NCI-H2029 (cell line): Measurements from ENCODE around the gene ZNF365.
"Not testable (repeated sequence)": the region's sequence is repeated elsewhere in the genome, so short reads cannot be mapped to it uniquely, and the experiment has no call there.

ENCODE experiments used
- DNase-seq: peaks from one replicate; lab custom pipeline; 2025; lab: John Stamatoyannopoulos, UW

Gene ZNF365, protein sequence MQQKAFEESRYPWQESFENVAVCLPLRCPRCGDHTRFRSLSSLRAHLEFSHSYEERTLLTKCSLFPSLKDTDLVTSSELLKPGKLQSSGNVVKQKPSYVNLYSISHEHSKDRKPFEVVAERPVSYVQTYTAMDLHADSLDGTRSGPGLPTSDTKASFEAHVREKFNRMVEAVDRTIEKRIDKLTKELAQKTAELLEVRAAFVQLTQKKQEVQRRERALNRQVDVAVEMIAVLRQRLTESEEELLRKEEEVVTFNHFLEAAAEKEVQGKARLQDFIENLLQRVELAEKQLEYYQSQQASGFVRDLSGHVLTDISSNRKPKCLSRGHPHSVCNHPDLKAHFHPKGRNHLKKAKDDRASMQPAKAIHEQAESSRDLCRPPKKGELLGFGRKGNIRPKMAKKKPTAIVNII

GRCh38 chr10:62373995-62374861, at the start of gene ZNF365:
Gene ZNF365, plus strand, starts transcription at chr10:62374369. Its CDS starts 1,825 bp downstream, at chr10:62376194.
- no peak for DNase-seq

- no peak for DNase-seq
Observed at GRCh38 chr10:62326176-62326575, 48.0 kb upstream of the ZNF365 start.

- no peak for DNase-seq
Observed at GRCh38 chr10:62327885-62328284, 46.3 kb upstream of the ZNF365 start.

- no peak for DNase-seq
Observed at GRCh38 chr10:62330213-62330612, 44.0 kb upstream of the ZNF365 start.

GRCh38 chr10:62332406-62332805, 41.8 kb upstream of the ZNF365 start:
- no peak for DNase-seq

- no peak for DNase-seq
Observed at GRCh38 chr10:62333135-62333889, 40.9 kb upstream of the ZNF365 start.

DNA sequence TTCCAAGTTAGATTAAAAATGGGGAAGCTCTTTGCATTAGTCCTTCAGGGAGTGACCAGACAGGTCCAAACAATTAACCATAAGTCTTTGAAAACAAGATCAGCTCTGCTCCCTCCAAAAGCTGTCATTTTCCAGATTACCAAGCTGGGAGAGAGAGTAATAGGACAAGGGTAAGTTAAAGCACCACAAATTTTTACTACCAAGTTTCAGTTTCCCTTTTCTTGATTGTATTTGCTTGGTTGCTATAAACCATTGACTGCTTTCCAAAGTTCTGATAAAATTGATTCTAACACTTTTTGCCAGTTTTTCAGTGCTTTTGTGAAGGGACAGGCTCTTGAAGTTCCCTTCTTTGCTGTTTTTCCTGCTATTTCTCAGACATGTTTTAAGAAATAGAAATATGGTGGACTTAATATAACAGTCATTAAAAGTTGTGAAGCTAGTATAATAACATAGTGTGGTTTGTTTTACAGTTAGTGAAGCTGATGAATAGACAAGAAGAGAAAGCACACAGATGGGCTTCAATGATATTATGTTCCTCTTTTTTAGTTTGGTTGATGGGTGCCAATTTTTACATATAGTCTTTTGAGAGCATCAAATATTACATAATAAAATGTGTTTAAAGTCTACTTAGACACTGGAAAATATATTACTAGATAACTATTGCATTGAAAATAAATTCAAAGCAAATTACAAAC, 40.0 kb upstream of the ZNF365 start:
- no peak for DNase-seq

- DNase-seq, result no peak
Observed at GRCh38 chr10:62335326-62335725, 38.8 kb upstream of the ZNF365 start.

- DNase-seq, result no peak
Observed at GRCh38 chr10:62336404-62336803, 37.8 kb upstream of the ZNF365 start.

DNA sequence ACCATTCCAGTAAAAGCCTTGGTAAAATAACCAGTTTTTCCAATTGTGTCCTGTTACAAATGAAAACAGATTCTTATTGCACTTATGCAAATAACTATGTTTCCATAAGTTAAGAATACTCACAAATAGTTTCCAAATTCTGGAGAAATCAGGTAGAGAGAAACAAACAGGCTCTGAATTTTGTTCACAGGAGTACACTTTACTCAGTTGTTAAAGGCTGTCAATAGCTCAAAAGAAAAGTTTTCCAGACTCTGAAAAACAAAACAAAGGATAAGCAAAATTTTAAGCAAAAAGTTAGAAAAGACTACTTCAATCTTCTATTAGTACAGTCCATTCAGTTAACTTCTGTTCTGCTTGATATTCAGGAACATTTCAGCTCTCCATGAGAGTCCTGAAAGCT, 32.8 kb upstream of the ZNF365 start:
- no peak for DNase-seq

DNA sequence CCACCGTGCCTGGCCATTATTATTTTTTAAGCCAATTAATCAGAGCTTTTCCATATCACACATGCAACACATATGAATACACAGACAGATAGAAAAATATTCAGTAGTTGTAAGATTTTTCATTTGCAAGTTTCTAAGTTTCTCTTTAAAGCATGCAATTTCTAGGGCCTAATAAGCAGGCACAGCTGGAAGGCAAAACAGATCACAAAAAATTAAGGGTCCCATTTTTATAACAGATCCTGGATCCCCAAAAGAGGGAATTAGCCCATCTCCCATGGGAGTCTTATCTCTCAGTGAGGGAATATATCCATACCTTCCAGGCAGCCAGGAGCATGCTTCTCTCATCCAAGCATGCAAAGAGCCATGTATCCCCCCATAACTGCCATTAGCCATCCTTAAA, 31.2 kb upstream of the ZNF365 start:
- no peak for DNase-seq

DNA sequence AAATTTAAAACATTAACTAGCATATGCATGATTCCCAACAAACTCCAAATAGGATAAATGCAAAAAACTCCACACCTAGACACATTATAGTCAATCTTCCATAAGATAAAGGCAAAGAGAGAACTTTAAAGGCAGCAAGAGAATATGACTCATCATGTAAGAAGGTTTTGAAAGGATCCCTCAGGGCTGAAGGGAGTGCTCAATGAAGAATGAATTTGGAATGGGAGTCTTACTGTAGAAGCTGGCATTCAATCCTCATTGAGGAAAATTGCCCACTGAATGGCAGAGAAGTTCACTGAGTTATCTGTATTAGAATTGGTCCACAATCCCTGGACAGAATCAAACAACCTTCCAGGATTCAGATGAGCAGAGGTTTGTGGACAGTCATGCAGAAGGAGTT, 26.1 kb upstream of the ZNF365 start:
- DNase-seq, result no peak

DNA sequence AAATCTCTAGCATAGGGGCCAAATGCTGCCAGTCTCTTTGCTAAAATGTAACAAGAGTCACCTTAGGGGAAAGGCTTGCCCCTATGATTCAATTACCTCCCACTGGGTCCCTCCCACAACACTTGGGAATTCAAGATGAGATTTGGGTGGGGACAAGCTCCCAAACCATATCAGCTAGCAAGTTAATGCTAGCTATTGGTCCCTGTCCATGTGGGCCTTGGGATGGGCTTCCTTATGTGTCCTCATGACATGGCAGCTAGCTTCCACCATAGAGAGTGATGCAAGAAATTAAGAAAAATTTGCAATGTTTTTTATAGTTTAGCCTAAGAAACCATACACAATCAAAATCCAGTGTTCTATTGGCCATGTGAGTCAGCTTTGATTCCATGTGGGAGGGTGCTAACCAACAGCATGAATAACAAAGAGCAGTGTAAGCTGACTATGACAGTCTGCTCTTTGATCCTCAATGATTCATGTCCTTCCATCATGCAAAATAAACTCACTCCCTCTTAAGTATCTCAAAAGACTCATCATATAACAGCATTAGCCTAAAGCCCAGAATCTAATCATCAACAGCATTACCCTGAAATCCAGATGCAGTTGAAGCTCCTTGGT, 21.7 kb upstream of the ZNF365 start:
- no peak for DNase-seq

DNA sequence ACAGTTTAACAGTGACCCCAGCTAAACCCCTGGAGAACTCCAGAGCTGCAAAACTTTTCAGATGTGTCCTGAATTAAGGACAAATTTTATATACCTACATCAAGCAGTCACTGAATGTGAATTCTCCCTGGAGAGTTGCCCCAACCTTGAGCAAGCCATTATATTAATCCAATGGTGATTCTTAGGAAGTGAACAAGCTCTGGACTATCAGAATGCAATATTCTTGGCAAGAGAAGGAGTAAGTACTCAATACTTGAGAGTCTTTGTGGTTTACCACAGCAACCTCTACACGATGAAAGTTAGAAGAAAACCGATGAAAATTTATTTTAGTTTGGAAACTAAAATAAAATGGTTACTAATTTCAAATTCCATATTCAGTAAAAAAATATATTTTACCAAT, 19.3 kb upstream of the ZNF365 start:
- no peak for DNase-seq

DNA sequence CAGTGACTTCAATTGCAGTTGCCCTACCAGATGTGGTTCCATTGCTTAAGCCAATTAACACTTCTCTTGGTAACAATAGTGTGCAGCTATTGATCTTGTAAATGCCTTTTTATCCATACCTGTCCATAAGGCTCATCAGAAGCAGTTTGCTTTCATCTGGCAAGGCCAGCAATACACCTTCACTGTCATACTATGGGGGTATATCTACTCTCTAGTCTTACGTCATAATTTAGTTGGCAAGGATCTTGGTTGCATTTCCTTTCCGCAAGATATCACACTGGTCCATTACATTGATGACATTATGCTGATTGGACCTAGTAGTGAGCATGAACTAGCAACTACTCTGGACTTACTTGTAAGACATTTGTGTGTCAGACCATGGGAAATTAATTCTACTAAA, 17.7 kb upstream of the ZNF365 start:
- DNase-seq, result no peak

GRCh38 chr10:62358151-62358550, 16.0 kb upstream of the ZNF365 start:
- not testable (repeated sequence) for DNase-seq

DNA sequence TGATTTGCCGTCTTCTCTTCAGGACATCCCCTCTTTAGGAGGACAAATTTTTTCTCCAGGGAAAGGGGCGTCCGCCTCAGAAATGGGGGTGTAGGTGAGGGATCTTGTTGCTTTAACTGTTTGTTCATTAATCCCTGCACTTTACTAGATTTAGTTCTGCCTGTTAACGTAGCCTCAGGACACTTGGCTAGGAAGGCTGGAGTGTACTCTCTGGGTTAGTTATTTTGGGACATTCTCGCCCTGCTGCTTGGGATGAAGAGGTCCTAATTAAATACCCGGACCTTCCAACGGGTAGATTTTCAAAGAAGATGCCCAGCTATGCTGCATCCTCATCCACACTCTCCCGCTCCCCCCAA, 552 bp upstream of the ZNF365 start:
- no peak for DNase-seq

DNA sequence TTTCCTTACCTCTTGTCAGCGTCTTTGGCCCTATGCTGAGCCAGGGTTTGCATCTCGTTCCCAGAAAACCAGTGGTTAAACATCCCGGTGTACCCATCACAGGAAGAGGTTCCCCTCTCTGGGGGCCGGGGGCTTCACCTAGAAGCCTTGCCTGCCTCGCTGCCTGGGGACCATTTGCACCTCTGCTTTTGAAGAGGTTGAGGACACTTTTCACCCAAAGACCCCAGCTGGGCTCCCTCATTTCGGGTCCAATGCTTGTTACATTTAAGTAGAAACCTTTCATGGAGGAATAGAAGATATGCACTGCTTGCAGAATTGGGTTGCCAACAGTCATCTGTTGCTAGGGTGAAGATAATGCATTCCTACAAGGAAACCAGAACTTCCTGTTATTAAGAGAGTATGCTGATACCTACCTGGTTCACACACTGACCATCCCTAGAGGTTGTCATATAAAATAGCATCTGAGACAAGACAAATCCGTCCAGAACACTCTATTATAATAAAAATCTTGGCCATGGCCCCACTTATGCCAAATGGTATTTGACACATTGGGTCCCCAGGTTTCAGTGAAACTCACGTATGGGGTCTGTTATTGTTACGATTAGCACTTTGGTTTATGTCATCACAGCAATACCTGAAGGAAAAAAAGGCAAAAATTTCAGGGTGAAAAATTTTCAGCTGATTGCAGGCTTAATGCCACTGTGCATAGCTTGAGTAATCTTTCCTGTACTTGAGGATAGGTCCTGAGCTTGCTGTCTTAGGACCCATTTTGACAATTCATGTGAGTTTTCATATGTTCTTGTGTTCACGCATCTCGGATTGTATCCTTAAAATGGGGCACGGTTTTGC, 917 bp downstream of the ZNF365 start:
- no peak for DNase-seq

DNA sequence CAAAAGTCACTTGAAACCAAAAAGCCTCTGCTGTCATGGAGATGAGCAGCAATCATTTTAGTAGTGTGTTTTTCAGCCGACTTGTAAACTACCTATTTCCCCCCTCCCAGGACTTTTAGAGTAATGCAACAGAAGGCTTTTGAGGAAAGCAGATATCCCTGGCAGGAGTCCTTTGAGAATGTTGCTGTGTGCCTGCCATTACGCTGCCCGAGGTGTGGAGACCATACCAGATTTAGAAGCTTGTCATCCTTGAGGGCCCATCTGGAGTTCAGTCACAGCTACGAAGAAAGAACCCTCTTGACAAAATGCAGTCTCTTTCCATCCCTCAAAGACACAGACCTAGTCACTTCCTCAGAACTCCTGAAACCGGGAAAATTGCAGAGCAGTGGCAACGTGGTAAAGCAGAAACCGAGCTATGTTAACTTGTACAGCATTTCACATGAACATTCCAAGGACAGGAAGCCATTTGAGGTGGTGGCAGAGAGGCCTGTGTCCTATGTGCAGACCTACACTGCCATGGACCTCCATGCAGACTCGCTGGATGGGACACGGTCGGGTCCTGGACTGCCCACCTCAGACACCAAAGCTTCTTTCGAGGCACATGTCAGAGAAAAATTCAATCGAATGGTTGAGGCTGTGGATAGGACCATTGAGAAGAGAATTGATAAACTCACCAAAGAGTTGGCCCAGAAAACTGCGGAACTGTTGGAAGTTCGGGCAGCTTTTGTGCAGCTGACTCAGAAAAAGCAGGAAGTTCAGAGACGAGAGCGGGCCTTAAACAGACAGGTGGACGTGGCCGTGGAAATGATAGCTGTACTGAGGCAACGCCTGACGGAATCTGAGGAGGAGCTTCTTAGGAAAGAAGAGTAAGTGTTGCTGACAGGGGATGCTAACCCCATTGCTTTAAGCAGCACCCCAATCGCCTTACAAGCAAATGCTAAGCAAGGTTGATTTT, 2.2 kb downstream of the ZNF365 start:
- DNase-seq, result no peak
